GM12878 (cell line): ENCODE results near the gene KCNS1. TPM values are rescaled to one million over a fixed set of nuclear protein-coding genes. Genes with fewer than 3 reads are reported as not detected.

Experiments used
- ATAC-seq: fragments of 200-7000 bp; cut with Tn5 transposase; 3 replicates; pipeline ENCODE4 v1.9.1; 2020; ENCODE audit warnings: mild to moderate bottlenecking, moderate library complexity
- BruUV-seq: library from RNA; stranded (reverse); fragments of 400-500 nt; replicated peaks from 2 replicates; lab custom pipeline; 2021; lab: Mats Ljungman, UMichigan
- CTCF ChIA-PET: fragments of 300-600 bp; sonication (Branson Sonifier 250); formaldehyde crosslinking; extraction: SDS; loops from one replicate; lab custom pipeline; 2021; ENCODE audit warnings: inconsistent platforms; lab: Yijun Ruan, JAX
- POLR2A ChIA-PET: fragments of 350-600 bp; formaldehyde crosslinking; extraction: SDS; loops from one replicate; lab custom pipeline; 2021; ENCODE audit warnings: inconsistent platforms; lab: Charles Lee
- RAD21 ChIA-PET: fragments of 300-600 bp; sonication (Branson Sonifier 250); formaldehyde crosslinking; loops from one replicate; lab custom pipeline; 2023; ENCODE audit warnings: antibody characterized with exemption; ENCODE audit not compliant: unreplicated experiment; lab: Charles Lee
- SMC1A ChIA-PET: fragments of 300-600 bp; sonication (Branson Sonifier 250); formaldehyde crosslinking; loops from one replicate; lab custom pipeline; 2023; ENCODE audit not compliant: unreplicated experiment, uncharacterized antibody; lab: Charles Lee
- DNase-seq: peaks from one replicate; pipeline ENCODE4 v3.0.0-alpha.2; 2011; ENCODE audit warnings: low read depth, low spot score
- FAIRE-seq: peaks from 3 replicates; lab custom pipeline; 2011; peaks lifted over from hg19 to GRCh38; lab: Jason Lieb, UNC
- H2AFZ ChIP-seq: 2 replicates; pipeline ENCODE4 v1.6.0; 2011; ENCODE audit warnings: low read depth, low read length, control low read depth; ENCODE audit not compliant: control insufficient read depth
- H3K27ac ChIP-seq: 2 replicates; pipeline ENCODE4 v1.5.1; 2011; ENCODE audit warnings: control low read depth; ENCODE audit not compliant: control insufficient read depth, insufficient read depth
- H3K27me3 ChIP-seq, 2 experiments: replicated peaks in 1 of 2; 2 replicates each; pipeline versions ENCODE4 v1.6.0 to v1.6.1; 2011; ENCODE audit warnings: low read length in 1 of 2; ENCODE audit not compliant: control insufficient read depth in 2 of 2, insufficient read depth in 2 of 2
- H3K36me3 ChIP-seq, 2 experiments: 2 replicates each; pipeline ENCODE4 v1.5.1; 2011; ENCODE audit warnings: low read length in 1 of 2; ENCODE audit not compliant: control insufficient read depth in 2 of 2, insufficient read depth in 2 of 2
- H3K4me1 ChIP-seq: 2 replicates; pipeline ENCODE4 v1.6.1; 2011; ENCODE audit warnings: mild to moderate bottlenecking, low read length, moderate library complexity, mixed read lengths; ENCODE audit not compliant: control insufficient read depth, insufficient read depth
- H3K4me2 ChIP-seq: 2 replicates; pipeline ENCODE4 v1.6.0; 2011; ENCODE audit warnings: control low read depth; ENCODE audit not compliant: control insufficient read depth, insufficient read depth
- H3K4me3 ChIP-seq: fragments of 200-600 bp; sonication (generic); 2 replicates; pipeline ENCODE4 v1.5.1; 2016
- H3K79me2 ChIP-seq: 2 replicates; pipeline ENCODE4 v1.6.0; 2011; ENCODE audit warnings: low read length; ENCODE audit not compliant: control insufficient read depth, insufficient read depth
- H3K9ac ChIP-seq: 2 replicates; pipeline ENCODE4 v1.8.0; 2011; ENCODE audit warnings: low read length, control low read depth, mixed read lengths; ENCODE audit not compliant: control insufficient read depth, insufficient read depth
- H3K9me3 ChIP-seq: replicated peaks from 3 replicates; pipeline ENCODE4 v1.5.1; 2011; ENCODE audit warnings: mild to moderate bottlenecking, low read length; ENCODE audit not compliant: control insufficient read depth, insufficient read depth
- H4K20me1 ChIP-seq: 2 replicates; pipeline ENCODE4 v1.6.0; 2011; ENCODE audit not compliant: control insufficient read depth, insufficient read depth
- ATF3 ChIP-seq: IDR thresholded peaks from 2 replicates; pipeline ENCODE4 v1.6.1; 2011; ENCODE audit warnings: low read depth, mild to moderate bottlenecking, low read length, moderate library complexity, borderline replicate concordance; ENCODE audit errors: extremely low read depth
- CBFB ChIP-seq: IDR thresholded peaks from 2 replicates; pipeline ENCODE4 v1.6.1; 2016; ENCODE audit warnings: antibody characterized with exemption, low read depth
- DPF2 ChIP-seq: fragments of 450-650 bp; IDR thresholded peaks from 2 replicates; pipeline ENCODE4 v1.6.1; 2017; ENCODE audit warnings: mild to moderate bottlenecking
- E4F1 ChIP-seq: fragments of 450-650 bp; IDR thresholded peaks from 2 replicates; pipeline ENCODE4 v1.6.1; 2018; ENCODE audit warnings: borderline replicate concordance, mild to moderate bottlenecking; ENCODE audit not compliant: partially characterized antibody
- HDAC6 ChIP-seq: fragments of 200-600 bp; sonication (generic); IDR thresholded peaks from one replicate; pipeline ENCODE4 v1.8.0; 2017; ENCODE audit warnings: antibody characterized with exemption; ENCODE audit not compliant: unreplicated experiment
- IKZF2 ChIP-seq, 2 experiments: fragments of 450-650 bp; IDR thresholded peaks; 2 replicates each; pipeline ENCODE4 v1.6.1; 2017; ENCODE audit warnings: mild to moderate bottlenecking in 2 of 2, moderate library complexity in 2 of 2
- KAT2A ChIP-seq: conservative IDR thresholded peaks from 2 replicates; pipeline ENCODE4 v1.6.1; 2011; ENCODE audit warnings: low read depth, low read length; ENCODE audit not compliant: control insufficient read depth
- MLLT1 ChIP-seq: fragments of 450-650 bp; IDR thresholded peaks from 2 replicates; pipeline ENCODE4 v1.6.1; 2016; ENCODE audit warnings: mild to moderate bottlenecking
- NR2C2 ChIP-seq: IDR thresholded peaks from 2 replicates; pipeline ENCODE4 v1.6.1; 2011; ENCODE audit warnings: borderline replicate concordance, low read depth; ENCODE audit not compliant: control insufficient read depth, insufficient read length
- PRDM15 ChIP-seq: fragments of 450-650 bp; formaldehyde crosslinking; IDR thresholded peaks from 2 replicates; pipeline ENCODE4 v1.4.0; 2020; ENCODE audit warnings: mild to moderate bottlenecking, moderate library complexity
- RBBP5 ChIP-seq: fragments of 200-600 bp; sonication (generic); conservative IDR thresholded peaks from 2 replicates; pipeline ENCODE4 v1.6.1; 2016
- RFX5 ChIP-seq: IDR thresholded peaks from 2 replicates; pipeline ENCODE4 v1.6.1; 2011; ENCODE audit warnings: low read depth, low read length, improper control_type of control experiment
- RUNX3 ChIP-seq: IDR thresholded peaks from 2 replicates; pipeline ENCODE4 v1.6.1; 2012; ENCODE audit warnings: low read length, inconsistent platforms
- SMARCA5 ChIP-seq: fragments of 450-650 bp; IDR thresholded peaks from 2 replicates; pipeline ENCODE4 v1.6.1; 2017; ENCODE audit warnings: mild to moderate bottlenecking
- SUZ12 ChIP-seq: fragments of 200-600 bp; sonication (generic); IDR thresholded peaks from one replicate; pipeline ENCODE4 v1.6.1; 2018; ENCODE audit warnings: antibody characterized with exemption, mild to moderate bottlenecking; ENCODE audit not compliant: unreplicated experiment
- WGBS: methylation state at CpG from one replicate; pipeline ENCODE4 v1.1.6; 2016; ENCODE audit warnings: low lambda C conversion rate; ENCODE audit not compliant: insufficient replicate concordance, insufficient coverage; ENCODE audit errors: missing lambda C conversion rate; 5-methylcytosine and 5-hydroxymethylcytosine counted together
- in situ Hi-C: fragments of 300-500 bp; cut with MboI; formaldehyde crosslinking; loops from 9 replicates; pipeline ENCODE4 v1.14.3; 2018; ENCODE audit warnings: mixed read lengths
- intact Hi-C: fragments of 100-400 bp; cut with micrococcal nuclease; formaldehyde crosslinking; loops from one replicate; pipeline ENCODE4 v1.14.2; 2022; ENCODE audit not compliant: unreplicated experiment
- polyA plus RNA-seq, 11 experiments: library from polyadenylated mRNA; depleted of rRNA in 4 of 11; unstranded in 6 of 11; stranded (reverse) in 5 of 11; fragments of >200 nt; fragmentation: Nextera tagmentation in 4 of 11; fragmentation: Illumina TruSeq in 1 of 11; extraction: Ambion mirVana in 4 of 11; extraction: Trizol in 1 of 11; gene quantifications; 1 replicate in 1 of 11; 2 replicates in 10 of 11; pipeline versions ENCODE4 v1.2.1 to v1.2.3, GENCODE V29; 2011 to 2016; ENCODE audit warnings: inconsistent platforms in 2 of 11, missing spikeins in 2 of 11, low read depth in 1 of 11
- total RNA-seq, 4 experiments: library from RNA; depleted of rRNA in 3 of 4; stranded (reverse); fragments of >200 nt in 3 of 4; fragmentation: Illumina TruSeq in 1 of 4; extraction: Trizol in 1 of 4; gene quantifications; 2 replicates each; pipeline versions ENCODE4 v1.2.1 to v1.2.3, GENCODE V29; 2013 to 2021

KCNS1 gene
- total and polyA plus RNA-seq, 10 of the 15 experiments (the other 5 are each of a cell fraction or from before 2014, with no cell fraction given), result not detected

- POLR2A ChIA-PET, result no interaction called here
- 100% methylated on average over 1 of the region's 1 CpG for WGBS
- RAD21 ChIA-PET, result interaction anchor here (1.5 to 5.1 kb wide), 7 partner anchors 9 to 69 kb away, joined by 4 to 85 read pairs (median 11); no protein-coding TSS in a partner anchor
- CTCF ChIA-PET, result interaction anchor here (0.9 to 5.9 kb wide), 25 partner anchors 8 to 295 kb away, joined by 3 to 162 read pairs (median 12); partner anchors contain the start of gene TOMM34
- Histone ChIP-seq H3K4me2 (no peak overlapping the region), H3K9me3 (no peaks in the 10 kb centered on the region), H3K9ac (no peak overlapping the region), H3K4me3 (no peak overlapping the region), H3K27me3 (no peaks in the 10 kb centered on the region), H3K4me1 (no peaks in the 10 kb centered on the region), H3K79me2 (peaks cover 6% of the 10 kb centered on the region), H3K27ac (no peak overlapping the region), H4K20me1 (peaks cover 3% of the 10 kb centered on the region; the same call in 1 of the 2 replicates), H2AFZ (no peak overlapping the region), H3K36me3 (peaks cover 5 to 25% of the 10 kb centered on the region in 2 experiments)
- FAIRE-seq (no peak), DNase-seq (no peak), ATAC-seq (no peak)
- intact Hi-C loops, result no loop called here
- in situ Hi-C loops, result no loop called here
- SMC1A ChIA-PET, result interaction anchor here (0.8 to 5.3 kb wide), 10 partner anchors 8 to 78 kb away, joined by 3 to 108 read pairs (median 5); partner anchors contain the start of genes STK4 and WFDC5
- BruUV-seq, result no TSS peak
- TF ChIP-seq PRDM15 (CRISPR knock-in tag) (no peak), ATF3 (no peak), IKZF2 (IDR thresholded peaks at IDR 0.05) (no peak), RFX5 (no peak), KAT2A (no peak), HDAC6 (no peak), E4F1 (no peak), RUNX3 (no peak), CBFB (no peak), DPF2 (no peak), SUZ12 (no peak), RBBP5 (no peak), SMARCA5 (no peak), MLLT1 (no peak), NR2C2 (no peak)
Observed at GRCh38 chr20:45042978-45043377, 57.9 kb downstream of the KCNS1 start.
